IMR-90 (cell line): Measurements from ENCODE around the gene HS6ST2. TPM values are rescaled to one million over a fixed set of nuclear protein-coding genes. Genes with fewer than 3 reads are reported as not detected.

Experiments
- ATAC-seq: fragments of 200-7000 bp; cut with Tn5 transposase; 2 replicates; pipeline ENCODE4 v1.9.1; 2020; ENCODE audit warnings: low read depth, mild to moderate bottlenecking, moderate library complexity
- BruUV-seq: library from RNA; stranded (reverse); fragments of 400-500 nt; replicated peaks from 2 replicates; lab custom pipeline; 2021; lab: Mats Ljungman, UMichigan
- CTCF ChIA-PET: fragments of 300-600 bp; formaldehyde crosslinking; extraction: SDS; loops from one replicate; lab custom pipeline; 2021; ENCODE audit warnings: antibody characterized with exemption; lab: Yijun Ruan, JAX
- POLR2A ChIA-PET: fragments of 300-600 bp; sonication (Branson Sonifier 250); formaldehyde crosslinking; loops from one replicate; lab custom pipeline; 2022; ENCODE audit warnings: antibody characterized with exemption; ENCODE audit not compliant: unreplicated experiment; lab: Charles Lee
- DNase-seq: peaks from one replicate; pipeline ENCODE4 v3.0.0; 2013
- H2AFZ ChIP-seq: replicated peaks from 2 replicates; pipeline ENCODE3; 2013; ENCODE audit warnings: low read length, mild to moderate bottlenecking; ENCODE audit not compliant: poor library complexity
- H2AK5ac ChIP-seq: 2 replicates; pipeline ENCODE4 v1.6.1; 2013; ENCODE audit warnings: low read depth, low read length, inconsistent platforms
- H2AK9ac ChIP-seq: replicated peaks from 2 replicates; pipeline ENCODE3; 2013; ENCODE audit warnings: mild to moderate bottlenecking, low read depth, low read length, moderate library complexity; ENCODE audit not compliant: poor library complexity
- H2BK120ac ChIP-seq: 2 replicates; pipeline ENCODE4 v1.6.1; 2013; ENCODE audit warnings: low read depth, low read length, inconsistent platforms
- H2BK15ac ChIP-seq: 3 replicates; pipeline ENCODE4 v1.6.1; 2013; ENCODE audit warnings: low read depth, low read length, inconsistent platforms
- H2BK20ac ChIP-seq: 2 replicates; pipeline ENCODE4 v1.6.1; 2013; ENCODE audit warnings: low read depth, mild to moderate bottlenecking, inconsistent platforms, low read length, moderate library complexity
- H2BK5ac ChIP-seq: 2 replicates; pipeline ENCODE4 v1.6.1; 2013; ENCODE audit warnings: mild to moderate bottlenecking, low read depth, low read length, inconsistent platforms; ENCODE audit not compliant: poor library complexity, severe bottlenecking
- H3K14ac ChIP-seq: replicated peaks from 2 replicates; pipeline ENCODE4 v1.6.1; 2013; ENCODE audit warnings: low read depth, low read length, inconsistent platforms
- H3K18ac ChIP-seq: 2 replicates; pipeline ENCODE4 v1.6.1; 2013; ENCODE audit warnings: low read depth, low read length, control low read depth
- H3K23ac ChIP-seq: 2 replicates; pipeline ENCODE4 v1.6.1; 2013; ENCODE audit warnings: low read depth, low read length, inconsistent platforms
- H3K27ac ChIP-seq: 2 replicates; pipeline ENCODE4 v1.5.1; 2013; ENCODE audit warnings: mild to moderate bottlenecking, control low read depth, low read length; ENCODE audit not compliant: insufficient read depth
- H3K27me3 ChIP-seq: 2 replicates; pipeline ENCODE4 v1.6.1; 2013; ENCODE audit warnings: low read length; ENCODE audit not compliant: control insufficient read depth, insufficient read depth
- H3K36me3 ChIP-seq: 2 replicates; pipeline ENCODE4 v1.6.1; 2013; ENCODE audit warnings: low read length, mixed read lengths; ENCODE audit not compliant: control insufficient read depth, insufficient read depth
- H3K4ac ChIP-seq: 2 replicates; pipeline ENCODE4 v1.6.1; 2013; ENCODE audit warnings: low read depth, low read length, inconsistent platforms
- H3K4me1 ChIP-seq: 2 replicates; pipeline ENCODE4 v1.6.1; 2013; ENCODE audit warnings: low read length, mixed read lengths; ENCODE audit not compliant: control insufficient read depth, insufficient read depth
- H3K4me2 ChIP-seq: 2 replicates; pipeline ENCODE4 v1.6.1; 2013; ENCODE audit warnings: low read depth, mild to moderate bottlenecking, control low read depth, low read length, moderate library complexity
- H3K4me3 ChIP-seq: 2 replicates; pipeline ENCODE4 v1.5.1; 2013; ENCODE audit warnings: low read depth, mild to moderate bottlenecking, control low read depth, low read length, moderate library complexity; ENCODE audit not compliant: insufficient read depth
- H3K56ac ChIP-seq: 2 replicates; pipeline ENCODE4 v1.6.1; 2013; ENCODE audit warnings: low read length, inconsistent platforms; ENCODE audit not compliant: insufficient read depth; ENCODE audit errors: extremely low read depth
- H3K79me1 ChIP-seq, 2 experiments: 2 replicates each; pipeline ENCODE4 v1.6.1; 2013; ENCODE audit warnings: low read length in 2 of 2, inconsistent platforms in 1 of 2, low read depth in 1 of 2
- H3K9ac ChIP-seq: 2 replicates; pipeline ENCODE4 v1.6.1; 2013; ENCODE audit warnings: low read depth, low read length, control low read depth
- H3K9me1 ChIP-seq: 2 replicates; pipeline ENCODE4 v1.6.1; 2013; ENCODE audit warnings: low read length, inconsistent platforms; ENCODE audit not compliant: insufficient read depth
- H3K9me3 ChIP-seq: 2 replicates; pipeline ENCODE4 v1.6.1; 2013; ENCODE audit warnings: low read length; ENCODE audit not compliant: control insufficient read depth, insufficient read depth
- H4K20me1 ChIP-seq: 2 replicates; pipeline ENCODE4 v1.6.1; 2013; ENCODE audit warnings: low read length, inconsistent platforms; ENCODE audit not compliant: insufficient read depth
- H4K5ac ChIP-seq: 2 replicates; pipeline ENCODE4 v1.6.1; 2013; ENCODE audit warnings: mild to moderate bottlenecking, low read depth, low read length, control low read depth
- H4K8ac ChIP-seq, 2 experiments: 2 replicates each; pipeline ENCODE4 v1.6.1; 2013; ENCODE audit warnings: low read depth in 2 of 2, low read length in 2 of 2, control low read depth in 1 of 2, inconsistent platforms in 1 of 2
- H4K91ac ChIP-seq: 2 replicates; pipeline ENCODE4 v1.6.1; 2013; ENCODE audit warnings: low read depth, low read length, inconsistent platforms; ENCODE audit not compliant: insufficient read depth
- CEBPB ChIP-seq: IDR thresholded peaks from 2 replicates; pipeline ENCODE4 v1.6.1; 2012; ENCODE audit warnings: low read depth, low read length, improper control_type of control experiment
- FOS ChIP-seq: fragments of 150-350 bp; IDR thresholded peaks from 2 replicates; pipeline ENCODE4 v1.6.1; 2016; ENCODE audit warnings: low read depth, low read length
- NFE2L2 ChIP-seq: fragments of 150-350 bp; IDR thresholded peaks from 2 replicates; pipeline ENCODE4 v1.6.1; 2016; ENCODE audit warnings: low read depth, mild to moderate bottlenecking, low read length
- SMC3 ChIP-seq: fragments of 150-350 bp; IDR thresholded peaks from 2 replicates; pipeline ENCODE4 v1.6.1; 2016; ENCODE audit warnings: low read depth, mild to moderate bottlenecking, antibody characterized with exemption, low read length, moderate library complexity
- WGBS, 2 experiments: methylation state at CpG; one replicate each; pipeline versions ENCODE4 v1.1.5 to v1.1.7; 2013; ENCODE audit warnings: missing lambda C conversion rate in 2 of 2; ENCODE audit not compliant: insufficient read length in 1 of 2; ENCODE audit errors: extremely low coverage in 2 of 2; 5-methylcytosine and 5-hydroxymethylcytosine counted together
- dilution Hi-C: fragments of 300-500 bp; cut with HindIII; formaldehyde crosslinking; loops from one replicate; pipeline ENCODE4 v1.14.3; 2018; ENCODE audit warnings: low sequenced_read_pairs; ENCODE audit not compliant: unreplicated experiment
- in situ Hi-C: fragments of 300-500 bp; cut with MboI; formaldehyde crosslinking; loops from 3 replicates; pipeline ENCODE4 v1.14.3; 2019; ENCODE audit warnings: low sequenced_read_pairs, inconsistent platforms, mixed read lengths
- intact Hi-C: fragments of 100-400 bp; cut with micrococcal nuclease; formaldehyde crosslinking; loops from 2 replicates; pipeline ENCODE4 v1.10.0; 2022
- polyA plus RNA-seq, 3 experiments: library from polyadenylated mRNA; depleted of rRNA; stranded (reverse); fragments of >200 nt; gene quantifications; 2 replicates each; pipeline ENCODE4 v1.2.3, GENCODE V29; 2012; ENCODE audit warnings: low replicate concordance in 1 of 3
- total RNA-seq: library from RNA; depleted of rRNA; stranded (reverse); fragments of >200 nt; gene quantifications from 2 replicates; pipeline ENCODE4 v1.2.3, GENCODE V29; 2012
- TF ChIP-seq, protein P1 (sequence below): fragments of 150-350 bp; IDR thresholded peaks from 2 replicates; pipeline ENCODE4 v1.6.1; 2017; ENCODE audit warnings: mild to moderate bottlenecking, antibody characterized with exemption, low read length, low read depth

The HS6ST2 gene
- total and polyA plus RNA-seq, 2 of the 4 experiments (the other 2 are of a cell fraction), result not detected

DNA sequence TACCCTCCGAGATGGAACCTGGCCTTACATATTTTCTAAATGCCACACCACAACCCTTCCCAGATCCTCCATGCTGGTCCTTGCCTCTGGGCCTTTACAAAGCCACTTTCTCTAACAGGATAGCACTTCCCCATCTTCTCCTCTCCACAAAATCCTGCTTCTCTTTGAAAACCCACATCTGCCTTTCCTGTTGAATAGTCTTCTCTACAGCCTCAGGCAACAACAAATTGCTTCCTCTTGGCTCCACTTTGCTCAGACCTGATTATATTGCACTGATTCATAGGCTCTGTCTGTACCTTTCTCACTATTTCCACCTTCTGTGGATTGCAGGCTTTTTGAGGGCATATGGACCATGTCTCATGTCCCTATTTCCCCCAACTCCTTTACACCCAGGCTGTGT, 265.9 kb downstream of the HS6ST2 start:
- Histone ChIP-seq H2AK5ac (no peak overlapping the region), H3K4me2 (no peak overlapping the region), H3K56ac (no peak overlapping the region), H3K79me1 (no peaks in the 10 kb centered on the region), H2AFZ (no peak overlapping the region), H3K9ac (no peak overlapping the region), H4K8ac (no peak overlapping the region), H4K20me1 (no peaks in the 10 kb centered on the region), H3K9me1 (no peaks in the 10 kb centered on the region), H2AK9ac (no peak overlapping the region), H3K27ac (no peak overlapping the region), H3K9me3 (no peaks in the 10 kb centered on the region), H2BK5ac (no peak overlapping the region), H3K36me3 (no peaks in the 10 kb centered on the region), H3K14ac (no peak overlapping the region), H3K4me1 (no peaks in the 10 kb centered on the region), H4K5ac (no peak overlapping the region), H3K27me3 (peaks cover 13% of the 10 kb centered on the region), H3K23ac (no peak overlapping the region), H3K4ac (no peak overlapping the region), H3K4me3 (no peak overlapping the region), H3K18ac (no peak overlapping the region), H4K91ac (no peak overlapping the region), H2BK15ac (no peak overlapping the region), H2BK120ac (no peak overlapping the region), H2BK20ac (no peak overlapping the region)
- intact Hi-C loops, result no loop called here
- no peak for TF ChIP-seq SMC3
- TF ChIP-seq FOS, result no peak
- no peak for TF ChIP-seq NFE2L2
- TF ChIP-seq, protein P1, sequence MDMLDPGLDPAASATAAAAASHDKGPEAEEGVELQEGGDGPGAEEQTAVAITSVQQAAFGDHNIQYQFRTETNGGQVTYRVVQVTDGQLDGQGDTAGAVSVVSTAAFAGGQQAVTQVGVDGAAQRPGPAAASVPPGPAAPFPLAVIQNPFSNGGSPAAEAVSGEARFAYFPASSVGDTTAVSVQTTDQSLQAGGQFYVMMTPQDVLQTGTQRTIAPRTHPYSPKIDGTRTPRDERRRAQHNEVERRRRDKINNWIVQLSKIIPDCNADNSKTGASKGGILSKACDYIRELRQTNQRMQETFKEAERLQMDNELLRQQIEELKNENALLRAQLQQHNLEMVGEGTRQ, result no peak
- TF ChIP-seq CEBPB, result no peak
- BruUV-seq, result no TSS peak
- dilution Hi-C loops, result no loop called here
- DNase-seq, result no peak
- in situ Hi-C loops, result no loop called here
- CTCF ChIA-PET, result no interaction called here
- WGBS, 2 experiments, result 50% methylated on average over 1 of the region's 1 CpG; no CpG with 5 or more reads in 1 of the 2 experiments
- POLR2A ChIA-PET, result no interaction called here
- no peak for ATAC-seq
